Lower leg skin (tissue), 3 donors: ENCODE data around the gene PPIL6.

Experiments used
- POLR2A ChIP-seq, 2 donors: fragments of 450-650 bp; IDR thresholded peaks; one replicate each; pipeline ENCODE4 v1.6.1; 2016 to 2017; ENCODE audit warnings: antibody characterized with exemption in 2 of 2, mild to moderate bottlenecking in 1 of 2, moderate library complexity in 1 of 2
- TF ChIP-seq, protein P1 (sequence below), 3 donors: fragments of 450-650 bp; IDR thresholded peaks; one replicate each; pipeline ENCODE4 v1.5.1; 2016; ENCODE audit warnings: antibody characterized with exemption in 3 of 3, mild to moderate bottlenecking in 3 of 3, moderate library complexity in 2 of 3

DNA sequence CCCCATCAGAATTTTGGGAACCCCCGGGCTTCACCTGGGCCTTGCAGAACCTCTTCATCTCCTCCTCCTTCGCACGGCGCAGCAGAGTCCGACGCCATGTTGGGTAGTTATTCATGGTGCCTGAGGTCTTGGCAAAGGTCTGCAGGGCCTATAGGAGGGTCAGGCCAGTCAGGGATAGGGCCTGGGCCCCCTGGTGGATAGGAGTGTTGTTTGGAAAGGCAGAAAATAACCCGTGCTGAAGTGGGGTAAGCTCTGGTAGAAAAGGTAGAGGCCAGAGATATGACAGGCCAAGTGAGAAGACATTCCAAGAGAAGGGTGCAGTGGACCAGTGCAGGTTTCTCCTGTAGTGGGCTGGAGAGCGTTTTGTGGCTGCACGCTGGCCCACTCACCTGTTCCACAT is 5.0 kb upstream of the PPIL6 start:
- TF ChIP-seq, protein P1, sequence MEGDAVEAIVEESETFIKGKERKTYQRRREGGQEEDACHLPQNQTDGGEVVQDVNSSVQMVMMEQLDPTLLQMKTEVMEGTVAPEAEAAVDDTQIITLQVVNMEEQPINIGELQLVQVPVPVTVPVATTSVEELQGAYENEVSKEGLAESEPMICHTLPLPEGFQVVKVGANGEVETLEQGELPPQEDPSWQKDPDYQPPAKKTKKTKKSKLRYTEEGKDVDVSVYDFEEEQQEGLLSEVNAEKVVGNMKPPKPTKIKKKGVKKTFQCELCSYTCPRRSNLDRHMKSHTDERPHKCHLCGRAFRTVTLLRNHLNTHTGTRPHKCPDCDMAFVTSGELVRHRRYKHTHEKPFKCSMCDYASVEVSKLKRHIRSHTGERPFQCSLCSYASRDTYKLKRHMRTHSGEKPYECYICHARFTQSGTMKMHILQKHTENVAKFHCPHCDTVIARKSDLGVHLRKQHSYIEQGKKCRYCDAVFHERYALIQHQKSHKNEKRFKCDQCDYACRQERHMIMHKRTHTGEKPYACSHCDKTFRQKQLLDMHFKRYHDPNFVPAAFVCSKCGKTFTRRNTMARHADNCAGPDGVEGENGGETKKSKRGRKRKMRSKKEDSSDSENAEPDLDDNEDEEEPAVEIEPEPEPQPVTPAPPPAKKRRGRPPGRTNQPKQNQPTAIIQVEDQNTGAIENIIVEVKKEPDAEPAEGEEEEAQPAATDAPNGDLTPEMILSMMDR (IDR thresholded peaks at IDR 0.05), result no peak
- TF ChIP-seq POLR2A (IDR thresholded peaks at IDR 0.05), result no peak
